Adipocyte (in vitro differentiated cells): ENCODE data around the gene ARHGAP26.

ENCODE experiments used
- DNase-seq: peaks from one replicate; pipeline ENCODE4 v3.0.0-alpha.2; 2015; ENCODE audit warnings: low read depth
- H3K27me3 ChIP-seq: replicated peaks from 2 replicates; pipeline ENCODE4 v1.7.0; 2013; ENCODE audit warnings: mild to moderate bottlenecking, low read length, moderate library complexity; ENCODE audit not compliant: control insufficient read depth, insufficient read depth
- H3K36me3 ChIP-seq: 2 replicates; pipeline ENCODE4 v1.7.0; 2013; ENCODE audit warnings: low read length, mild to moderate bottlenecking, moderate library complexity; ENCODE audit not compliant: control insufficient read depth, insufficient read depth, severe bottlenecking
- H3K4me1 ChIP-seq: 2 replicates; pipeline ENCODE4 v1.7.0; 2013; ENCODE audit warnings: mild to moderate bottlenecking, low read length, moderate library complexity; ENCODE audit not compliant: control insufficient read depth, insufficient read depth
- H3K4me3 ChIP-seq: 2 replicates; pipeline ENCODE4 v1.7.0; 2013; ENCODE audit warnings: mild to moderate bottlenecking, low read length, moderate library complexity
- H3K9ac ChIP-seq: 2 replicates; pipeline ENCODE4 v1.7.0; 2013; ENCODE audit warnings: mild to moderate bottlenecking, low read length, moderate library complexity
- H3K9me3 ChIP-seq: 2 replicates; pipeline ENCODE4 v1.7.0; 2013; ENCODE audit warnings: mild to moderate bottlenecking, low read length, moderate library complexity; ENCODE audit not compliant: control insufficient read depth

ARHGAP26 gene

GRCh38 chr5:143019614-143020515, 249.7 kb downstream of the ARHGAP26 start:
- Histone ChIP-seq H3K36me3 (peaks cover 3% of the 10 kb centered on the region), H3K4me1 (peaks cover 9% of the 10 kb centered on the region), H3K9me3 (no peaks in the 10 kb centered on the region), H3K27me3 (no peaks in the 10 kb centered on the region), H3K4me3 (no peak overlapping the region), H3K9ac (no peak overlapping the region)
- no peak for DNase-seq

- Histone ChIP-seq H3K27me3 (no peaks in the 10 kb centered on the region), H3K9me3 (no peaks in the 10 kb centered on the region), H3K36me3 (no peaks in the 10 kb centered on the region), H3K9ac (no peak overlapping the region), H3K4me1 (peaks cover 9% of the 10 kb centered on the region), H3K4me3 (no peak overlapping the region)
- DNase-seq = no peak
Observed at GRCh38 chr5:143021595-143021994, 251.4 kb downstream of the ARHGAP26 start.

- Histone ChIP-seq H3K4me3 (no peak overlapping the region), H3K9ac (no peak overlapping the region), H3K27me3 (no peaks in the 10 kb centered on the region), H3K9me3 (no peaks in the 10 kb centered on the region), H3K36me3 (no peaks in the 10 kb centered on the region), H3K4me1 (peaks cover 7% of the 10 kb centered on the region)
- DNase-seq = no peak
Observed at GRCh38 chr5:143023411-143024096, 253.4 kb downstream of the ARHGAP26 start.

GRCh38 chr5:143024228-143024920, 254.2 kb downstream of the ARHGAP26 start:
- H3K4me1 ChIP-seq = peaks cover 7% of the 10 kb centered on the region
- H3K4me3 ChIP-seq = no peak overlapping the region
- no peaks in the 10 kb centered on the region for H3K27me3 ChIP-seq
- DNase-seq = no peak
- no peak overlapping the region for H3K9ac ChIP-seq
- no peaks in the 10 kb centered on the region for H3K9me3 ChIP-seq
- H3K36me3 ChIP-seq = no peaks in the 10 kb centered on the region

GRCh38 chr5:143025376-143025775, 255.2 kb downstream of the ARHGAP26 start:
- Histone ChIP-seq H3K27me3 (no peaks in the 10 kb centered on the region), H3K9ac (no peak overlapping the region), H3K36me3 (no peaks in the 10 kb centered on the region), H3K9me3 (no peaks in the 10 kb centered on the region), H3K4me1 (peaks cover 7% of the 10 kb centered on the region), H3K4me3 (no peak overlapping the region)
- DNase-seq = peak; percentile 40

GRCh38 chr5:143025971-143026370, 255.8 kb downstream of the ARHGAP26 start:
- Histone ChIP-seq H3K27me3 (peaks cover 5% of the 10 kb centered on the region), H3K4me1 (peaks cover 7% of the 10 kb centered on the region), H3K9me3 (no peaks in the 10 kb centered on the region), H3K36me3 (no peaks in the 10 kb centered on the region), H3K9ac (no peak overlapping the region), H3K4me3 (no peak overlapping the region)
- DNase-seq = no peak

GRCh38 chr5:143026380-143026779, 256.2 kb downstream of the ARHGAP26 start:
- Histone ChIP-seq H3K9me3 (no peaks in the 10 kb centered on the region), H3K4me3 (no peak overlapping the region), H3K36me3 (no peaks in the 10 kb centered on the region), H3K9ac (no peak overlapping the region), H3K27me3 (peaks cover 9% of the 10 kb centered on the region), H3K4me1 (peaks cover 7% of the 10 kb centered on the region)
- no peak for DNase-seq

GRCh38 chr5:143029293-143029692, 259.1 kb downstream of the ARHGAP26 start:
- Histone ChIP-seq H3K9me3 (peaks cover 4% of the 10 kb centered on the region), H3K36me3 (no peaks in the 10 kb centered on the region), H3K4me3 (no peak overlapping the region), H3K27me3 (peaks cover 18% of the 10 kb centered on the region), H3K9ac (no peak overlapping the region), H3K4me1 (peaks cover 4% of the 10 kb centered on the region)
- DNase-seq = no peak

- H3K4me1 ChIP-seq = peaks cover 4% of the 10 kb centered on the region
- H3K4me3 ChIP-seq = no peak overlapping the region
- peaks cover 6% of the 10 kb centered on the region for H3K9me3 ChIP-seq
- DNase-seq = no peak
- no peak overlapping the region for H3K9ac ChIP-seq
- H3K27me3 ChIP-seq = peaks cover 18% of the 10 kb centered on the region
- H3K36me3 ChIP-seq = no peaks in the 10 kb centered on the region
Observed at GRCh38 chr5:143030349-143030748, 260.2 kb downstream of the ARHGAP26 start.

- peaks cover 4% of the 10 kb centered on the region for H3K4me1 ChIP-seq
- H3K36me3 ChIP-seq = no peaks in the 10 kb centered on the region
- peaks cover 18% of the 10 kb centered on the region for H3K27me3 ChIP-seq
- DNase-seq = no peak
- no peak overlapping the region for H3K4me3 ChIP-seq
- H3K9ac ChIP-seq = no peak overlapping the region
- peaks cover 6% of the 10 kb centered on the region for H3K9me3 ChIP-seq
Observed at GRCh38 chr5:143031781-143032580, 261.8 kb downstream of the ARHGAP26 start.

- peaks cover 18% of the 10 kb centered on the region for H3K27me3 ChIP-seq
- DNase-seq = no peak
- no peak overlapping the region for H3K4me3 ChIP-seq
- peaks cover 4% of the 10 kb centered on the region for H3K4me1 ChIP-seq
- no peaks in the 10 kb centered on the region for H3K36me3 ChIP-seq
- H3K9me3 ChIP-seq = peaks cover 6% of the 10 kb centered on the region
- no peak overlapping the region for H3K9ac ChIP-seq
Observed at GRCh38 chr5:143032581-143032836, 262.3 kb downstream of the ARHGAP26 start.
